ENCODE measurements around the gene WNT11. TPM values are rescaled to one million over a fixed set of nuclear protein-coding genes. Genes with fewer than 3 reads are reported as not detected.

The WNT11 gene
- total RNA-seq, 4 donors from 2014 or later: 0.13 to 3.2 (median 0.38) TPM

- H3K9me3 ChIP-seq: no peaks in the 10 kb centered on the region
- H3K27me3 ChIP-seq: peaks cover 0 to 32% (median 0%) of the 10 kb centered on the region in 4 donors
- 80 to 83% methylated on average over 3 to 9 of the region's 9 CpGs for WGBS, 2 donors
- intact Hi-C loops (cut with DNase I): no loop called here
- H3K27ac ChIP-seq: no peak overlapping the region
- no peak overlapping the region for H3K4me3 ChIP-seq
- H3K4me1 ChIP-seq: no peaks in the 10 kb centered on the region
- no peak for DNase-seq
- H3K36me3 ChIP-seq: no peaks in the 10 kb centered on the region
- TF ChIP-seq POLR2A (IDR thresholded peaks at IDR 0.05): no peak
- TF ChIP-seq CTCF (IDR thresholded peaks at IDR 0.05): no peak
Measured at GRCh38 chr11:76216536-76217325, 10.4 kb upstream of the WNT11 start.

- H3K9me3 ChIP-seq: no peaks in the 10 kb centered on the region
- TF ChIP-seq POLR2A (IDR thresholded peaks at IDR 0.05): no peak
- H3K36me3 ChIP-seq: no peaks in the 10 kb centered on the region
- H3K4me3 ChIP-seq: no peak overlapping the region
- WGBS, 2 donors: 80 to 83% methylated on average over 2 to 3 of the region's 6 CpGs
- H3K27me3 ChIP-seq: peaks cover 0 to 40% (median 4%) of the 10 kb centered on the region in 4 donors
- peaks cover 0 to 5% (median 0%) of the 10 kb centered on the region in 3 donors for H3K4me1 ChIP-seq
- no peak for DNase-seq
- intact Hi-C loops (cut with DNase I): no loop called here
- no peak overlapping the region for H3K27ac ChIP-seq
Measured at GRCh38 chr11:76215941-76216340, 9.6 kb upstream of the WNT11 start.

GRCh38 chr11:76214968-76215548 is 8.8 kb upstream of the WNT11 start:
- H3K9me3 ChIP-seq: no peaks in the 10 kb centered on the region
- DNase-seq: no peak
- H3K36me3 ChIP-seq: no peaks in the 10 kb centered on the region
- H3K4me3 ChIP-seq: no peak overlapping the region
- H3K27me3 ChIP-seq: peaks cover 0 to 45% (median 6%) of the 10 kb centered on the region in 4 donors
- 83 to 90% methylated on average over 4 to 5 of the region's 7 CpGs for WGBS, 2 donors
- no peak overlapping the region for H3K27ac ChIP-seq
- TF ChIP-seq CTCF (IDR thresholded peaks at IDR 0.05): no peak
- TF ChIP-seq POLR2A (IDR thresholded peaks at IDR 0.05): no peak
- peaks cover 1 to 14% (median 9%) of the 10 kb centered on the region in 3 donors for H3K4me1 ChIP-seq
- intact Hi-C loops (cut with DNase I): no loop called here

- DNase-seq: no peak
- no peak overlapping the region for H3K4me3 ChIP-seq
- no peaks in the 10 kb centered on the region for H3K9me3 ChIP-seq
- WGBS, 2 donors: 81 to 96% methylated on average over 4 to 5 of the region's 5 CpGs
- no peak overlapping the region for H3K27ac ChIP-seq
- intact Hi-C loops (cut with DNase I): no loop called here
- TF ChIP-seq CTCF (IDR thresholded peaks at IDR 0.05) (no peak), POLR2A (IDR thresholded peaks at IDR 0.05) (no peak)
- peaks cover 10 to 22% (median 17%) of the 10 kb centered on the region in 3 donors for H3K4me1 ChIP-seq
- peaks cover 0 to 47% (median 6%) of the 10 kb centered on the region in 4 donors for H3K27me3 ChIP-seq
- no peaks in the 10 kb centered on the region for H3K36me3 ChIP-seq
Measured at GRCh38 chr11:76214186-76214585, 7.9 kb upstream of the WNT11 start.

- intact Hi-C loops (cut with DNase I): no loop called here
- 73 to 76% methylated on average over 5 to 7 of the region's 7 CpGs for WGBS, 2 donors
Measured at GRCh38 chr11:76212086-76213035, 6.1 kb upstream of the WNT11 start.

More at GRCh38 chr11:76212086-76213035, 6.1 kb upstream of the WNT11 start:
- Histone ChIP-seq H3K4me3 (no peak overlapping the region), H3K4me1 (peaks cover 26 to 41% (median 28%) of the 10 kb centered on the region in 3 donors), H3K27me3 (peaks cover 0 to 65% (median 9%) of the 10 kb centered on the region in 4 donors), H3K36me3 (no peaks in the 10 kb centered on the region), H3K27ac (no peak overlapping the region), H3K9me3 (no peaks in the 10 kb centered on the region)
- DNase-seq: no peak
- TF ChIP-seq POLR2A (IDR thresholded peaks at IDR 0.05): no peak
- no peak for TF ChIP-seq CTCF (IDR thresholded peaks at IDR 0.05)

Data from esophagus squamous epithelium (tissue), 5 donors.